Limb (tissue), 2 donors: ENCODE results near the gene KCNQ1OT1.
A peak's percentile ranks its signal among the peaks of the same experiment; 100 is the strongest.

ENCODE experiments used
- DNase-seq, 2 donors: peaks; one replicate each; pipeline ENCODE4 v3.0.0-alpha.2; 2016; ENCODE audit errors: extremely low spot score in 2 of 2

The KCNQ1OT1 gene

DNA sequence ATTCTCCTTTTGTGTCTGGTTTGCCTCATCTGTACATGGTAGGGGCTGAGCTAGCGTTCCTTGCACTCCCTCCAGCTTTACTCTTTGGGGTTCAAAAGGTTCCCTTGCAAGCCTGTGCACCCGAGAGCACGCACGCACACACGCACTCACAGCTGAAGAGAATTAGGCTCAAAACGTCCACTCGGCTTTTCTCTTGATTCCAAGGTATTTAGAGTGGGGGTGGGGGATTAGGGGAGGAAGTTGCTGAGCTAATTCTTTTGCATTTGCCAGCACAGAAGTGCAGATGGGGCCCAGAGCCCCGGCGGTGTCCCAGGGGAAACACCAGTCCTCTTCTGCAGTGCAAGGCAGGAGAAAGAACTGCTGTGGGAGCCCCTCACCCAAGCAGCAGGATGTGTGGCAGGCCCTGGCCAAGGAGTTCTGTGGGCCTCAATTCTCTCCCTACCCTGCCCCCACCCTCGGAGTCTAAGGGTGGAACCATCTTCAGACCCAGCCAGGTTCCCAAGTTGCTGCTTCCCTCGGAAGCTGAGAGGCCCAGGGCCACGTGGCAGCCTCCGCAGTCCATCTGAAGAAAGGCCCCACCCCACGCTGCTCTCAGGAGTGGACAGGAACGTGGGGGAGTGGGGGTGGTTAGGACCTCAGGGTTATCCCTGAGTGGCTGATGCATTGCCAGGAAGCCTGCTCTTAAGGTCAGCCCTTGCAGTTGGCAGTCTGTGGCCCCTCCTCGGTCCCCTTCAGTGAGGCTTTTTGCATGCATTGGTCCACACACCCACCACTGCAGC, 3.8 kb upstream of the KCNQ1OT1 start:
- DNase-seq: peak; percentile 68 to 74

DNA sequence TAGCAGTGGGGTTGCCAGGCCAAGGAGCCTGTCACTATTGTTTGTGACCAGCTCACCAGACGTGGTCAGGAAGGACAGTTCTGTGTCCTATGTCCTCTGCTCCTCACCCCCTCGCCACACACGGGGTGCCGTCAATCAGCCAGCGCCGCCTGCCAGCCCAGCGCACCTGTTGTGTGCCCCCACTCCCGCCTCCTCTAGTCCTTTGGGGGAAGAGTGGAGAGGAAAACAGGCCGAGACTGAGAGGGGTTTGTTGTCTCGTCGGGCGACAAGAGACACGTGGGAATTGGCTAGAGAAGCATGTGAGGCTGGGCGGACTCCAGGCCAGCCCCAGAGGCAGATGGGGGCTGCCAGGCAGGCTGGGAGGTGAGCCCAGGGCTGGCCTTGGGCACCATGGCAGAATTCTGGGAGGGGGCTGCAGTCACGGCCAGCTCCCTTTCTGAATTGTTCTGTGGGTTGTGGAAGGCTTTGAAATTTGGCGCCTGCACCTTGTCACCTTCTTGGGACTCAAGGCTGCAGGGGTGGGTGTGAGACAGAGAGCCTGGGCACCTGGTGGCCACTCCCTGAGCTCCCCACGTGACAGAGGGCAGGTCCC, 3.1 kb upstream of the KCNQ1OT1 start:
- DNase-seq: peak in 1 of 2 donors; percentile 55

DNA sequence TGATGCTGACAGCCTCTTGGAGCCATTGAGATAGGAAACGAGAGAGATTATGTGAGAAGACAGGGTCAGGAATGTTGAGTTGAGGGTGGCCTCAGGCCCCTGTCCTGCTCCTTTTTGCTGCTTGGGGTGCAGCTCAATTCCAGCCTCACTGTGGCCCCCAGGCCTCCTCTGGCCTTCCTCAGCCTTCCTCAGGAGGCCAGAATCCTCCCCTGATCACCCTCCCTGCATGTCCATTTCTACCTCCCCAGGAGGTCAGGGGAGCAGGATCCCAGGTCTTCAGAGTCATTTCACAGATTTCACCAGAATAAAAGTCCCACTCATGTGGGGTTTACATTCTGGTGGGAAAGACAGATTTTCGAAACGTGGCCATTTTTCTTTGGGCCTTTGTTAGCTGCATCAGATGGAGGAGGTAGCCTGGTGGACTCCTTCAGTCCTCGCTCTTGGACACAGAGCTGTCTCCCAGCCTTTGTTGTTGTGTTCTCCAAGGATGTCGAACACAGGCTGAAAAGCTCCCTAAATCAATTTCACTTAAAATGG, 2.2 kb upstream of the KCNQ1OT1 start:
- peak in 1 of 2 donors; percentile 15 for DNase-seq

DNA sequence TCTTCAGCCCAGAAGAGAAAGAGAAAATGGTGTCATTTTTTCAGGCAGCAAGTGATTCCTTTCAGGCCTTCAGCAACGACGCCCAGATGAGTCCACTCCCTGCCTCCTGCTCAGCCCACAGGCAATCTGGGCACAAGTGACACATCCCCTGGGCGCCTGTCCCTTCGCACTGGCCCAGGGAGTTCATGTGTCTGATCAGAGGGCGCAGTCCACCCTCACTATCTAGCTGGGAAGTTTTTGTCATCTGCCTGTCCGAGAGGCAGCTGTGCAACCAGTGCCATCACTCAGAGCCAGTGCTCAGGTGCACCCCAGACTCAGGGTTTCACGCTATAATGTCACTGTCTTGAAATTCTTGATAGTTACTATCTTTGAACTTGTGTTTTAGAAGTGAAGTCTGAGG, 1.4 kb upstream of the KCNQ1OT1 start:
- DNase-seq: no peak

DNA sequence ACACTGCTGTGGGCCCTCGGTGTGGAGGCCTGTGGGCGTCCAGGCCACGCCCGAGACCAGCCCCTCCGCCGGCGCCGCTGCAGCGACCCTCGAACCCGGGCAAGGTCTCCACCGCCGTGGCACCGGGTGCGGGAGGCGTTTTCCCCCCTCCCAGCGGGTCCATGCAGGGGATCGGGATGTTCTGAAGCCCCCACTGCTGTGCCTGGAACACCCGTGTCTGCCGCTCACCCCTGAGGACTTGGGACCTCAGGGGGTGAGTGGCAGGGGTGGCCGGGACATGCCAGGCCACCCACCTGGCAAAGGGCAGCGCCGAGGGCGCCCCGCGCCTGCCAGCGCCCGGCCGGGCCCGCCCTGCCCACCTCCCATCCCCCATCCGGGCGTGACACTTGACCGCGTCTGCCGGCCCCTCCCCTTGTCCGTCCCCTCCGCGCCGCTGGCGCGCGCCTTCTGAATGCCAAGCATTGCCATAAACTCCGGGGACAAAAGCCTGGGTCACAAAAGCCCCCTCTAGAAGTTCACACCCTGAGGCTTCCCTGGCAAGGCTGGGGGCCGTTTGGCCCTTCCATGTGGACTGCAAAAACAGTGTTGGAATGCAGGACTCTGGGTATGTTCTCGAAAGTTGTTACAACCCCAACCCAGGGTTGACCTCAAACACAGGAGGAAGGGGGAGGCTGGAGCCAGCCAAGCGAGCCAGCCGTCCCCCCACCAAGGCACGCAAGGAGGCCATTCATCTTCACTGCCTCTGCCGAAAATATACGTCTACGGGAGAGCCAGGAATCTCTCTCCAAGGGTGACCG, 819 bp upstream of the KCNQ1OT1 start:
- peak in 1 of 2 donors; percentile 75 for DNase-seq

DNA sequence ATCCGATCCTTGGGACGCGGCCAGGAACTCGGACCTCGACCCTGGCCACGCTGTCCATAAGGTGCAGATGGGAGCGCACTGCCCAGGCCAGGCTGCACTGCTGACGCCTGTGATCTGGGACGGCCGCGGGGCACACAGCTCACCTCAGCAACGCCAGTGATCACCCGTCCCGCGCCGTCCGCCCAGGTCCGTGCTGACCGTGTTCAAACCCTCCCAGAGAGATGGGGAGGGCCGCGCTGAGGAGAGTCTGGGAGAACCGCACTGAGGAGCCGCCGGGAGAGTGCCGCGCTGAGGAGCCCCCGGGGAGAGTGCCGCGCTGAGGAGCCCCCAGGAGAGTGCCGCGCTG, 636 bp downstream of the KCNQ1OT1 start:
- peak in 1 of 2 donors; percentile 55 for DNase-seq

DNA sequence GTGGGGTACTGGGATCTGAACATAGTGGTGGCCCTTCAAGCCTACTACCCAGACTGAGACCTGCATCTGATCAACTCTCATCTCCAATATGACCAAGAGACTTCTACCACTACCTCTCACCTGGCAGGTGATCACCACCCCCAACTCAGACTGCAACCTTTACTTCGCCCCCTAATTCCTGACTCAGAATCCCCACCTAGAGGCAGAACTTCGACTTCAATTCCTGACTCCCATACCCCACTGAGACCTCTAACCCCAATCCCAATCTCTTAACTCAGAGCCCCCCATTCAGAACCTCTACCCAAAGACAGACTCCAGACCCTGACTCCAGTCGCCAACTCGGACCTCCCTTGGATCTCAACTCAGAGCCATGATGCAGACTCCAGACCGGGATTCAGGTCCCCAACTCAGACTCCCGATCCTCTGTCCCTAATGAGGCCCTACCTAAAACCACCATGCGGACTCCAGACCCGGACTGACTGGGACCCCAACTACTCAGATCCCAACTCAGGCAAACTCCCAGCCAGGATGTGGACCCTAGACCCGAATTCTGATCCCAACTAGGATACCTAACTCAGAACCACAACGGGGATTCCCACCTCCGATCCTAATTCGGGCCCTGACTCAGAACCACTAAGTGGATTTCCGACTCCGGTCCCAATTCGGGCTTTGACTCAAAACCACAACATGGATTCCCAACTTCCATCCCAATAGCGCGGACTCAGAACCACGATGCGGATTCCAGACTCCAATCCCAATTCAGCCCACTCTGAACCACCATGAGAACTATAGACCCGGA, 1.2 kb downstream of the KCNQ1OT1 start:
- DNase-seq: peak in 1 of 2 donors; percentile 28

DNA sequence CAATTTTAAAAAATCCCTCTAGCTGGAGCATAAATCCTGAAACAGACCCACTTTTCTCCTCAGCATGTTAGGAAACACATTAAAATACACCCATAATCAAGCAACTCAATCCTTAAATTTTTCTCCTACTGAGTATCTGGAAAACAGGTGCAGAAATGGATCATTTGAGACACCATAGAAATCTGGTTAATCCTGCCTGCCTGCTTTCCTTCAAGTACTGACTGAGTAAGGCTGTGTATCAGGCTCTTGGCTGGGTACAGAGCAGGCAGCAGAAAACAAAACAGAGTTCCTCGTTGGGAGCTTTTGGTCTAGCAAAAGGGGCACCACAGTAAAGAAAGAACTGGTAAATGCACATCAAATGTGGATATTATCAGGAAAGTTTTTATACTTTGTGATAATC, 1.9 kb downstream of the KCNQ1OT1 start:
- DNase-seq: peak; percentile 21 to 57

DNA sequence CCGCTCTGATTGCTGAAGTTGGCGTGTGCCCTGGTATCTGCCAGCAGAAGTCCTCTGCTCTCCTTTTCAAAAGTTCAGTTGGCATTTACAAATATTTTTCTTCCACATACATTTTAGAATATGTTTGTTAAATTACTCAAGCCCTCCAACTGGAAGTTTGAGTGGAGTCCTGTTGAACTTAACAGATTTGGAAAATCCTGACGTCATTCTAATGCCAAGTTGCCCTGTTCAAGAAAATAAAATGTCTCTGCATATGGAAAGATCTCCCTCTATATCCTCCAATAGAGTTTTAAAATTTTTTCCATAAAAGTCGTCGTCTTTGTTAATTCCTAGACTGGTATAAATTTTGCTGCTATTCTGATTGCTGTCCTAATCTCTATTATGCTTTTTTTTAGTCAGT, 3.3 kb downstream of the KCNQ1OT1 start:
- DNase-seq: no peak

DNA sequence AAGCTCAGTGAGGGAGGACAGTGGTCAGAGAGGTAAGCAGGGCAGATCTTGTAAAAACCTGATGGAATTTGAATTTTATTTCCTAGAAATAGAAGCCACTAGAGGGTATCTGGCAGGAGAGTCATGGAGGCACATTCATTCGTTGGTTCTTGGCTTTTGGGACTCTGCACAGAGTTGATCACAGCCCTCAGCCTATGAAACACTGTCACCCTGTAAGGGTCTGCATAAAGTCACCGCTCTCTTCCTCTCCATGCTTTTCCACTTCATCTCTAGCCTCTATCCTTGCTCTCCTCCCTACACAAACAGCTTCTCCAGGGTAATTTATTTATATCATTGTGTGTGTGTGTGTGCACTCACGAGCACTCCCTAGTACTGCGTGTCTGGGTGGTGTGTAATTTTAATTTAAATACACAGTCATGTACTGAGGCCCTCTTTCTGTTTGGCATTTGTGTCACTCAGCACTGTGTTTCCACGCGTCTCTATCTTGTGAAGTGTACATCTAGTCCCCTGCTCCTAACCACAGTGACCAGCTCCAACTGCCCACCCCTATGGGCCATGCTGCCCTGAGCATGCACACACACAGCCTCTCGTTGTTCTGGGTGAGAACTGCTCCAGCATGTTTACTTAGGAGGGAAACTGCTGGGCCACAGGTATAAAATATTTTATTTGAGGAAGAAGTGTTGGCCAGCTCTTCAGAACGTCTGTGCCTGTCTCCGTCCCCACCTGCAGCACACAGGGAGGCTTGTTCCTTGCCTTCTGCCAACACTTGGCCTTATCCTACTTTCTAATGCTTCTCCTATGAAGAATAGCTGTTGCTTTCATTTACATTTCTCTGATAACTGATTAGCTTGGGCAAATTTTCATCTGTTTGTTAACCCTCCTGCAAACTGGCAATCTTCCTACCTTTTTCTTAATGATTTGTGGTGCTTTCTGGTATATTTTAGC, 4.5 kb downstream of the KCNQ1OT1 start:
- DNase-seq: peak in 1 of 2 donors; percentile 23

DNA sequence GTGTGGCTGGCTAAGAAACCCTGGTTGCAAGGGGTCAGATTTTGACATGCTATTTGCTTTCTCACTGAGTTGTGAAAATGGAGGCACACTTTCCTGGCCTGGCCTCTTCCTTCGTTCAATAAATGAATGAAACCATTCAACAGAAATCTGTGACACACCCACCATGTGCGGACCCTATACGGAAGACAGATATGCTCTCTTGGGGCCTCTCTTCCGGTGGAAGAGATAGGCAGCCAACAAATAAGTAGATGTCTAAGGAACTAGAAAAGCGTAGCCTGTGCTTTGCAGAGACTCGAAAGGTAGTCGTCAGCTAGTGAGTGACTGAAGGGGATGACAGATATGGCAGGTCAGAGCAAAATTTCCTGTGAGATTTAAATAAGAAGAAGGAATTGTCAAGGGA, 5.3 kb downstream of the KCNQ1OT1 start:
- DNase-seq: no peak

DNA sequence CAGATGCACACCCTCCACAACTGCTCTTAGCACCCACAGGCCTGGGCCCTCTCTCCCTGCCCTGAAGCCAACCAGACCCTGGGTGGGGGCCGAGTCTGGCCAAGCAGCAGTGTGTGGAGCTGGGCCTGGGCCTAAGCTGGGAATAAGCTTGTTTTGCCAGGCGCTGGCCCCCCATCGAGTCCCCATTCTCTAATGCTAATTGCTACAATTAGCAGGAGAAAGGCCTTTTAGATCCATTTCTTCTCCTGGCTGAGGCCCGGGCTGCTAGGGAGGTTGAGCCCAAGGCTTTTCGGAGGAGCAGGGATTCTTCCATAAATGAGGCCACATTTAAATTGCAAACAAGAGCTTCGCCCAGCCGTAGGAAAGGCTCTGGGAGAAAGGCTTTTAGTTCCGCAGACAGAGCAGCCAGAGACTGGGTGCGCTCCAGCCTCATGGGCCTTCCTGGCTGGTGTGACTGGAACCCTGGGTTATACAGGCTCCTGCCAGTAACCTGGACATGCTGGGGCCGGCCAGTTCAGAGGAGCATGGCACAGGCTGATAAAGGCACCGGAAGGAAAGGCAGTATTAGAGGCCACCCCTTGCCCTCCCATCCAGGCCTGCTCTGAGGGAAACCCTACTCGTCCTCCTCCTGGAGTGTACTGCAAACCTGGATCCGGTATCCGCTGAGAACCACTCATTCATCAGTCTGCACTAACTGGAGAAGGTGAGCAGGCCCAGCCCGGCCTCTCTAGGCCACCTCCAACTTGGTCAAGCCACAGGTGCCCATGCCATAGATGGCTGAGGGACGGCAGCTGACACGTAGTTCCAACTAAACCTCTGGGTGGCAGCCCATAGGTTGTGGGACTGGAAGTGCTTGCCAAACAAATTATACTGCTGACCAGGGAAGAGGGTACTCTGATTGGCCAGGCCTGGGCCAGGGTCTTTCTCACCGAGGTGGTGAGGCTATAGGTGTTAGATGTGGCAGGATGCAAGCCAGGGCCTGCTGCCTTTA, 6.2 kb downstream of the KCNQ1OT1 start:
- peak in 1 of 2 donors; percentile 31 for DNase-seq

DNA sequence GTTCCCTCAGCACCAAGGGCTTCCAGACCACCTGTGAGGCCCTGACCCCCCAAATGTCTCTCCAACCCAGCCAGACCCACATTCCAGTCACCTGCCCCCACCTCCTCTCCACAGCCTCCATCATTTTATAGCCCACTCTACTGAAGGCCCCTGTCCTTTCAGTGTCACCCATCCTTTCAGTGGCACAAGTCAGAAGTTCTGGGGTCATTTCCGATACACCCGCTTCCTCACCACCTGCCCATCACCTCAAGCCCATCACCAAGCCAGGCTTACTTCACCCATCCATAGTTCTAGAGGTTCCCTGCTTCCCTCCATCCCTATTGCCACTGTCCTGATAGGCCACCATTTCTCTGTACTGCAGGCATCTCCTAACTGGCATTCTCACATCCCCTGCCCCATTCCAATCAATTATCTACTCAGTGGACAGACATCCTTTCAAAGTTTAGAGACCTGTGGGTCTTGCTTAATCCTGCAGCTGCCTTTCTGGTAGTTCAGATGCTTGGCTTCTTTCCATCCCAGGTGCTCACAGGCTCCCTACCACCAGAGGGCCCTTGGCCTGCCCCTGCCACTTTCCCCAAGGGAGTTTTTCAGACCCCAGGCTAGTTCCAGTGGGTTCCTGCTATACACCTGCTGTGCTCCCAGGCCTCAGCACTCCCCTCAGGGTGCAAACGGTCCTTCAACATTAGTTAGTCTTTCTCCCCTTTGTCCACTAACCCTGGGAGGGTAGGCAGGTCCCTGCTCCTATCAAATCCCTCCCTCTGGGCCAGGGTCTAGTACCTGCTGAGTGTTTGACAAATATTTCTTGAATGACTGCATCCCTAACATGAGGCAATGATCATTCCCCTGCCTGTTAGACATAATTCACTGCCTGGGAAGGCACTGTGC, 7.6 kb downstream of the KCNQ1OT1 start:
- peak in 1 of 2 donors; percentile 31 for DNase-seq

DNA sequence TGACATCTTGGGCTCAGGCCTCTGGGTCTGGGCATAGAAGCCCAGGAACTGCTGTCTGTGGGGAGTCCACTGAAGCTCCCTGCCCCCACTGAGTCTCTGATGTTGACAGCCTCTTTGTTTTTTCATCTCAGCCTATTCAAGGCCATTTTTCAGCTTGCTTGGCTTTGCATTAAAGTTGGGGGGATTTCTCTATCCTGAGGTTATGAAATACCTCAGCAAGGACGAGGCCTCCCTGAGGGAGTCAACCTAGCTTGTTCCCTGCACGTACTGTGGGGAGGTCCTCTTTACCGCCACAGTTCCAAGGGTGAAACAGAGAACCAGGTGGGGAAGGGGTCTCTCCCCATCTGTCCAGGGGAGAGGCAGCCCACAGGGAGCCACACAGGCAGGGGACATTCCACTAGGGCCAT, 8.4 kb downstream of the KCNQ1OT1 start:
- DNase-seq: no peak

DNA sequence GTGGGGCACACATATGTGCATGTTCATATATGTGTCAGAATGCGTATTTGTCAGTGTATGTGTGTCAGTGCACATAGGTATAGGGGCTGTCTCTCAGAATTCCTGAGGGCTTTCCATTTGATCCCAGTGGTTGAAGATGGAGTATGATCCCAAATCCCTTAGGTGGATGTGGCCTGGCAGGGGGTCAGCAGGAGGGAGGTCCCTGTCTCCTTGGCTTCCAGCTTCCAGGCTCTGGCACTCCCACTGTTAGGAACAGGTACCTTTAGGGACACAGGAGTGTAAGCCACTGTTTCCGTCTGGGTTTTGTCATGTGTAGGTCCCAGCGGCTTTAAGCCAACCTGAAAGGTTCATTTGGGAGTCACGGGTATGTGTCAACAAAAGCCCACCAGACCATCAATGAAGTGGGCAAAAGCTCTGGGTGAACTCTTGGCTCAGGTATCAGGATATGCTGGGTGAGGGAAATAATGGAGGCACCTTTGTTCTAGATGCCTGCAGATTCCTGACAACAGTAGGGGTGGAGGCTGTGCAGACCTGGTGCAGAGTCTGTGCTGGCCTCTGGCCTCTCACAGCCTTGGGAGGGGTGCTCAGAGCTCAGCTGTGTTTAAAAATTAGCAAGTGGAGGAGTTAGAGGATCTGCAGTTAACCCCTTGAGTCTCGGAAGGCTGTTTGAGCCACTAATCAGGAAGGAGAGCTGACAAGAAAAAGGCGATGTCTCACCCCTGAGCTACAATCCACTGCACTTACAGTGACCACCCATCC, 9.0 kb downstream of the KCNQ1OT1 start:
- DNase-seq: peak in 1 of 2 donors; percentile 18

DNA sequence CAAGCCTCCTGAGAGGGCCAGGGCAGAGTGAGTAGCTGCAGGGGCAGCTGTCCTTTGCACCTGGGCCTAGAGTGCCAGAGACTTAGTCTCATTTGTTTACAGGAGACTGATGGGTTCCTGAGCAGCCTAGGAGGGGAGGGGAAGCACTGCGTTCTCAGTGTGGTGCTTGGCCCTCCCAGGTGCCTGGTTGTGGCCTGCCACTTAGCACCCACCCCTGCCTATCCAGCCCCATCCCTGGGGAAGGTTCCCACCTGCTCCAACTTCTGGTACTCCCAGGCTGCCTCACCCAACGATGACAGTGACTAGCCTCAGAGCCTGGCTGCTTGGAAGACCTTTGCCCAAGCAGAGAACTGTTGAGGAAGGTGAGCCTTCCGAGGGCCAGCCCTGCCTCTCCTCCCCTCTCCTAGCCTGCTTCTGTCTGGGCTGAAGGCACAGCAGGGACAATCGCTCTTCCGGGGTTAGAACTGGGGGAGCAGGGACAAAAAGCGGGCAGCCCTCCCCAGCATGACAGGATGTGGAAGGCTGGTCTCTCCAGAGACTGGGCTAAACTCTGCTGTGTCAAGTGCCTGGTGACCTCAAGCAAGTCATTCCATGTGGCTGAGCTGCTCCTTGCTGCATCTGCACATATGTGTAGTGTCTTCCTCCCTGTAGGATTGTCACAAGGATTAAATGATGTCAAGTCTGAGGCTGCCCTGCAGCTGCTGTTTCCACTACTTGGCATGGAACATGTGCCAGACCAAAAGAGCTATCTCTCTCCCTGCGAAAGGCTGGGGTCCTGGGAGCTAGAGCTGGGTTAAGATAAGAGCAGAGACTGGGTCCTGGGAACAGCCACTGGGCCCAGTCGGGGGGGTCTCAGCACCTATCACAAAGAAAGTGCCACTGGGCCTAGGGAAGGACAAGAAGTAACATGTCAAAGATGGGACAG, 9.9 kb downstream of the KCNQ1OT1 start:
- no peak for DNase-seq
